ENCODE measurements around the gene POMT2. TPM values are rescaled to one million over a fixed set of nuclear protein-coding genes. Genes with fewer than 3 reads are reported as not detected.

Gene POMT2
- total and polyA plus RNA-seq, 2 donors (not counting 3 experiments of a cell fraction or from before 2014, with no cell fraction given), result 19.5 to 48.2 TPM

DNA sequence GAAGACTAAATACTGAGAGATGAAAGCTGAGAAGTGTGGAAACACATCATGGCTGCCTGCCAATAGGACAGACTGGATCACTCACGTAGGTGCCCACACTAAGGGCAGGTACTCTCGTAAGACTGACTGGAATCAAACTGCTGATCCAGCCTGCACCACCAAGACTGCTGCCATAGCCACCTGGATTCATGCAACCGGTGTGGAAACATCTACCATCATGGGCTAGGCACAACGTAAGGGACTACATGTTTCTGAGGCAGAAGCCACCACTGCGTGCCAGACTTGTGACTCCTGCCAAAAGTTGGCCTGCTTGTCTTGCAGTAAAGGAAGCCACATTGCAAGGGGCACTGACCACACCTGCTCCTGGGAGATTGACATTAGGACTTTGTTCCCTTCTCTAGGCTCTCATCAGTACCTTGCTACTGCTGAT is 3.8 kb downstream of the POMT2 start:
- H3K9me1 ChIP-seq (replicated peaks; ENCODE audit: control insufficient read depth, extremely low read depth, insufficient read depth, low read length), result no peaks in the 10 kb centered on the region
- H3K4me1 ChIP-seq (ENCODE audit: control insufficient read depth, extremely low read depth, insufficient read depth, low read length), result peaks cover 11% of the 10 kb centered on the region
- H3K9ac ChIP-seq (replicated peaks; ENCODE audit: extremely low read depth, insufficient read depth, low read length), result no peak overlapping the region
- peaks cover 19% of the 10 kb centered on the region for H3K79me2 ChIP-seq (ENCODE audit: control insufficient read depth, insufficient read depth, low read length)
- no peak overlapping the region for H2AFZ ChIP-seq (ENCODE audit: low read depth, low read length)
- TF ChIP-seq MYC (IDR thresholded peaks at IDR 0.05; ENCODE audit: low read depth, low read length), result no peak
- TF ChIP-seq, protein P1, sequence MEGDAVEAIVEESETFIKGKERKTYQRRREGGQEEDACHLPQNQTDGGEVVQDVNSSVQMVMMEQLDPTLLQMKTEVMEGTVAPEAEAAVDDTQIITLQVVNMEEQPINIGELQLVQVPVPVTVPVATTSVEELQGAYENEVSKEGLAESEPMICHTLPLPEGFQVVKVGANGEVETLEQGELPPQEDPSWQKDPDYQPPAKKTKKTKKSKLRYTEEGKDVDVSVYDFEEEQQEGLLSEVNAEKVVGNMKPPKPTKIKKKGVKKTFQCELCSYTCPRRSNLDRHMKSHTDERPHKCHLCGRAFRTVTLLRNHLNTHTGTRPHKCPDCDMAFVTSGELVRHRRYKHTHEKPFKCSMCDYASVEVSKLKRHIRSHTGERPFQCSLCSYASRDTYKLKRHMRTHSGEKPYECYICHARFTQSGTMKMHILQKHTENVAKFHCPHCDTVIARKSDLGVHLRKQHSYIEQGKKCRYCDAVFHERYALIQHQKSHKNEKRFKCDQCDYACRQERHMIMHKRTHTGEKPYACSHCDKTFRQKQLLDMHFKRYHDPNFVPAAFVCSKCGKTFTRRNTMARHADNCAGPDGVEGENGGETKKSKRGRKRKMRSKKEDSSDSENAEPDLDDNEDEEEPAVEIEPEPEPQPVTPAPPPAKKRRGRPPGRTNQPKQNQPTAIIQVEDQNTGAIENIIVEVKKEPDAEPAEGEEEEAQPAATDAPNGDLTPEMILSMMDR (IDR thresholded peaks at IDR 0.05; ENCODE audit: extremely low read depth in 1 of 2, insufficient read depth in 1 of 2, low read depth in 1 of 2, low read length in 2 of 2), result no peak
- TF ChIP-seq FOS (IDR thresholded peaks at IDR 0.05; ENCODE audit: borderline replicate concordance, insufficient read depth, low read length), result no peak
- TF ChIP-seq POLR2A (IDR thresholded peaks at IDR 0.05; ENCODE audit: low read depth, low read length), result no peak
- no peak for TF ChIP-seq POLR2AphosphoS5 (IDR thresholded peaks at IDR 0.05; ENCODE audit: insufficient read depth, low read depth, low read length)
- TF ChIP-seq, protein P2, sequence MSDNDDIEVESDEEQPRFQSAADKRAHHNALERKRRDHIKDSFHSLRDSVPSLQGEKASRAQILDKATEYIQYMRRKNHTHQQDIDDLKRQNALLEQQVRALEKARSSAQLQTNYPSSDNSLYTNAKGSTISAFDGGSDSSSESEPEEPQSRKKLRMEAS (IDR thresholded peaks at IDR 0.05; ENCODE audit: insufficient read depth, insufficient read length), result no peak
- no peak for TF ChIP-seq EZH2 (IDR thresholded peaks at IDR 0.05; ENCODE audit: borderline replicate concordance, low read depth, low read length, severe bottlenecking)
- no peak for TF ChIP-seq GATA2 (IDR thresholded peaks at IDR 0.05; ENCODE audit: insufficient read depth, insufficient read length, low read depth, low read length)
- TF ChIP-seq JUN (IDR thresholded peaks at IDR 0.05; ENCODE audit: borderline replicate concordance, insufficient read depth, insufficient read length, low read depth), result no peak
- DNase-seq (ENCODE audit: low read depth, low spot score) (no peak), FAIRE-seq (no peak)
- ChIA-PET POLR2A (no interaction called here), CTCF (interaction anchor here (1.0 to 6.0 kb wide), 16 partner anchors 9 to 443 kb away, joined by 3 to 515 read pairs (median 6); partner anchors contain the start of genes CIPC and VIPAS39)
- intact Hi-C loops (cut with micrococcal nuclease) (loop anchor here (1.0 kb wide), 4 partner anchors 16 to 447 kb away; no protein-coding TSS in a partner anchor), dilution Hi-C loops (cut with MboI; ENCODE audit: extremely low pct_ligation_motif_present, low sequenced_read_pairs) (no loop called here)
- H3K27ac ChIP-seq (ENCODE audit: insufficient read depth, low read depth, low read length), result no peak overlapping the region
- H4K20me1 ChIP-seq (replicated peaks; ENCODE audit: control insufficient read depth, extremely low read depth, insufficient read depth, low read length), result no peaks in the 10 kb centered on the region
- H3K27me3 ChIP-seq (ENCODE audit: control insufficient read depth in 2 of 2, insufficient read depth in 2 of 2, low read length in 2 of 2), result no peaks in the 10 kb centered on the region
- H3K4me3 ChIP-seq (replicated peaks in 1 of 3; ENCODE audit: insufficient read depth in 1 of 3, low read depth in 1 of 3, low read length in 3 of 3), result no peak overlapping the region
- no peaks in the 10 kb centered on the region for H3K36me3 ChIP-seq (ENCODE audit: control insufficient read depth in 2 of 2, extremely low read depth in 1 of 2, insufficient read depth in 2 of 2, low read length in 2 of 2)
- no peaks in the 10 kb centered on the region for H3K9me3 ChIP-seq (replicated peaks; ENCODE audit: control insufficient read depth, insufficient read depth, low read length)
- no TSS peak for BruUV-seq (replicated peaks)
- H3K4me2 ChIP-seq (ENCODE audit: insufficient read depth, low read length), result no peak overlapping the region
